Neuronal stem cell (in vitro differentiated cells): ENCODE results near the gene KRTAP4-9.
"Not testable (repeated sequence)": the region's sequence is repeated elsewhere in the genome, so short reads cannot be mapped to it uniquely, and the experiment has no call there.

Experiments used
- DNase-seq: peaks from one replicate; pipeline ENCODE4 v3.0.0-alpha.2; 2013; ENCODE audit warnings: low spot score
- H2AFZ ChIP-seq: one replicate; pipeline ENCODE4 v1.6.1; 2013; ENCODE audit warnings: mild to moderate bottlenecking, low read length, inconsistent platforms
- H2AK5ac ChIP-seq: 2 replicates; pipeline ENCODE4 v1.6.1; 2013; ENCODE audit warnings: low read depth, mild to moderate bottlenecking, inconsistent platforms, low read length, moderate library complexity, mixed read lengths
- H2BK120ac ChIP-seq: 2 replicates; pipeline ENCODE4 v1.6.1; 2013; ENCODE audit warnings: low read depth, mild to moderate bottlenecking, inconsistent platforms, low read length, moderate library complexity, mixed read lengths
- H2BK12ac ChIP-seq: one replicate; pipeline ENCODE4 v1.6.1; 2013; ENCODE audit warnings: low read length, inconsistent platforms
- H2BK15ac ChIP-seq: 2 replicates; pipeline ENCODE4 v1.6.1; 2013; ENCODE audit warnings: mild to moderate bottlenecking, low read length, inconsistent platforms, mixed read lengths
- H2BK5ac ChIP-seq: one replicate; pipeline ENCODE4 v1.6.1; 2013; ENCODE audit warnings: inconsistent platforms, mild to moderate bottlenecking, low read length, moderate library complexity
- H3K14ac ChIP-seq: one replicate; pipeline ENCODE4 v1.6.1; 2013; ENCODE audit warnings: low read length, inconsistent platforms
- H3K18ac ChIP-seq: 2 replicates; pipeline ENCODE4 v1.6.1; 2013; ENCODE audit warnings: low read length, inconsistent platforms
- H3K23ac ChIP-seq: 2 replicates; pipeline ENCODE4 v1.6.1; 2013; ENCODE audit warnings: low read depth, mild to moderate bottlenecking, mixed read lengths, low read length, inconsistent platforms; ENCODE audit not compliant: poor library complexity
- H3K27ac ChIP-seq: replicated peaks from 3 replicates; pipeline ENCODE4 v1.5.1; 2013; ENCODE audit warnings: low read length, inconsistent platforms
- H3K27me3 ChIP-seq, 3 experiments: 2 replicates each; pipeline ENCODE4 v1.6.1; 2013; ENCODE audit warnings: low read length in 3 of 3, mild to moderate bottlenecking in 2 of 3, inconsistent platforms in 1 of 3, low read depth in 1 of 3, mixed read lengths in 1 of 3, moderate library complexity in 1 of 3; ENCODE audit not compliant: control insufficient read depth in 3 of 3, insufficient read depth in 3 of 3
- H3K36me3 ChIP-seq, 2 donors: replicated peaks in 1 of 2; 2 replicates each; pipeline ENCODE4 v1.6.1; 2013; ENCODE audit warnings: low read length in 2 of 2; ENCODE audit not compliant: control insufficient read depth in 2 of 2, insufficient read depth in 2 of 2
- H3K4ac ChIP-seq: 2 replicates; pipeline ENCODE4 v1.6.1; 2013; ENCODE audit warnings: inconsistent platforms, mild to moderate bottlenecking, low read length, moderate library complexity
- H3K4me1 ChIP-seq, 2 donors: 1 replicate in 1 of 2; 2 replicates in 1 of 2; pipeline ENCODE4 v1.6.1; 2013; ENCODE audit warnings: low read length in 2 of 2, low read depth in 1 of 2; ENCODE audit not compliant: control insufficient read depth in 2 of 2, insufficient read depth in 1 of 2
- H3K4me2 ChIP-seq: one replicate; pipeline ENCODE4 v1.6.1; 2013; ENCODE audit warnings: mild to moderate bottlenecking, low read length, inconsistent platforms; ENCODE audit not compliant: insufficient read depth, poor library complexity, severe bottlenecking
- H3K4me3 ChIP-seq, 2 donors: 2 replicates each; pipeline ENCODE4 v1.5.1; 2013; ENCODE audit warnings: low read length in 2 of 2, mild to moderate bottlenecking in 2 of 2, inconsistent platforms in 1 of 2, moderate library complexity in 1 of 2
- H3K79me1 ChIP-seq: one replicate; pipeline ENCODE4 v1.6.1; 2013; ENCODE audit warnings: low read depth, mild to moderate bottlenecking, inconsistent platforms, low read length, moderate library complexity
- H3K9ac ChIP-seq: one replicate; pipeline ENCODE4 v1.6.1; 2013; ENCODE audit warnings: mild to moderate bottlenecking, low read depth, low read length, inconsistent platforms; ENCODE audit not compliant: poor library complexity
- H3K9me3 ChIP-seq, 2 donors: replicated peaks in 1 of 2; 2 replicates each; pipeline versions ENCODE3 to v1.6.1; 2013; ENCODE audit warnings: low read length in 2 of 2, mild to moderate bottlenecking in 2 of 2, inconsistent platforms in 1 of 2, low read depth in 1 of 2, mixed read lengths in 1 of 2, moderate library complexity in 1 of 2; ENCODE audit not compliant: control insufficient read depth in 2 of 2, insufficient read depth in 1 of 2
- H4K8ac ChIP-seq: one replicate; pipeline ENCODE4 v1.6.1; 2013; ENCODE audit warnings: low read depth, mild to moderate bottlenecking, inconsistent platforms, low read length, moderate library complexity
- H4K91ac ChIP-seq: one replicate; pipeline ENCODE4 v1.6.1; 2013; ENCODE audit warnings: low read length, low read depth, mild to moderate bottlenecking, inconsistent platforms; ENCODE audit not compliant: poor library complexity
- WGBS, 2 donors: extraction: QIAGEN DNeasy Blood & Tissue Kit; methylation state at CpG; one replicate each; pipeline ENCODE4 v1.1.7; 2013; ENCODE audit warnings: missing lambda C conversion rate in 2 of 2, mixed read lengths in 1 of 2; ENCODE audit not compliant: insufficient read length in 2 of 2, insufficient replicate concordance in 1 of 2; ENCODE audit errors: extremely low coverage in 2 of 2; 5-methylcytosine and 5-hydroxymethylcytosine counted together

KRTAP4-9 gene

DNA sequence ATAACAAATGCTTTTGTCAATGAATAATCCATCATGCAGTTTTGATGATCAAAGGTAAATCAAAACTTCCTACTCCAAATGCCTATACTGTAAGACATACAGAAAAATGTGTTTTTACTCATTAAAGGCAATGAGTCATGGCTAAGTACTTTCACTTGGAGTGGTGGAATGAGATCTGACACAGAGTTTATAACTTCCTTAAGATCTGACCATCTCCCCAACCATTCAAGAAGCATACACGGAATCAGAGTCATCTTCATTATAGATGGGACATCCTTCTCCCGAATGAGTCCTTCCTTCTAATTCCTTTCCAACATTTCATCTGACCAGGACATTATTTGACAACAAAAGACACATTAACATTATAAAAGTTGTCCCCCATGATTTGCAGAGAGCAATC, 21.8 kb upstream of the KRTAP4-9 start:
- H3K23ac ChIP-seq, H2AFZ ChIP-seq, H3K27me3 ChIP-seq, H4K91ac ChIP-seq, H3K4ac ChIP-seq, H3K18ac ChIP-seq, H3K4me3 ChIP-seq, H3K36me3 ChIP-seq, H3K9me3 ChIP-seq, H2BK12ac ChIP-seq, H2BK120ac ChIP-seq, H2AK5ac ChIP-seq, H4K8ac ChIP-seq, DNase-seq, H2BK15ac ChIP-seq, H2BK5ac ChIP-seq, H3K14ac ChIP-seq, H3K79me1 ChIP-seq, H3K4me2 ChIP-seq, H3K4me1 ChIP-seq, H3K9ac ChIP-seq, H3K27ac ChIP-seq: not testable (repeated sequence)
- no CpG with 5 or more reads among the region's 2 CpGs for WGBS, 2 donors

DNA sequence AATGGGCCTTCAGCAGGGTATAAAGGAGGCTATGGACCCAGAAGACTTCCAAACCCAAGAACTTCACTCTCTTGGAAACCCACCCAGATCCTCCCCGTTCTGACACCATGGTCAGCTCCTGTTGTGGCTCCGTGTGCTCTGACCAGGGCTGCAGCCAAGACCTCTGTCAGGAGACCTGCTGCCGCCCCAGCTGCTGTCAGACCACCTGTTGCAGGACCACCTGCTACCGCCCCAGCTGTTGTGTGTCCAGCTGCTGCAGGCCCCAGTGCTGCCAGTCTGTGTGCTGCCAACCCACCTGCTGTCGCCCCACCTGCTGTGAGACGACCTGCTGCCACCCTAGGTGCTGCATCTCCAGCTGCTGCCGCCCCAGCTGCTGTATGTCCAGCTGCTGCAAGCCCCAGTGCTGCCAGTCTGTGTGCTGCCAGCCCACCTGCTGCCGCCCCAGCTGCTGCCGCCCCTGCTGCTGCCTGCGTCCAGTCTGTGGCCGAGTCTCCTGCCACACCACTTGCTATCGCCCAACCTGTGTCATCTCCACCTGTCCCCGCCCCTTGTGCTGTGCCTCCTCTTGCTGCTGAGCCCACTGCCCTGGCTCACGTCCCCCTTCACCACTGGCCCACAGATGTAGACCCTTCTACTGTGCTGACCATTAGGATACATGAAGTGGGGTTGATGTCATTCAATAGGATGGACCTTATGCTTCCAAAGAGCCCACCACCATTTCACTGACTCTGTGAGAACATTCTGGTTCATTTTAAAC, 20.9 kb upstream of the KRTAP4-9 start, which contains the start of gene KRTAP4-7:
Gene KRTAP4-7 (plus strand): TSS at position 51 of the 757 bp plus-strand sequence. CDS start 57 bp downstream, at position 108.
- not testable (repeated sequence) for H3K36me3 ChIP-seq, H2AK5ac ChIP-seq, H3K4me2 ChIP-seq, H4K8ac ChIP-seq, H3K79me1 ChIP-seq, H3K4me1 ChIP-seq, H3K18ac ChIP-seq, H3K14ac ChIP-seq, H3K27me3 ChIP-seq, DNase-seq, H3K9me3 ChIP-seq, H3K27ac ChIP-seq, H3K23ac ChIP-seq, H2BK5ac ChIP-seq, H2BK15ac ChIP-seq, H2AFZ ChIP-seq, H2BK12ac ChIP-seq, H3K4me3 ChIP-seq, H3K9ac ChIP-seq, H4K91ac ChIP-seq, H2BK120ac ChIP-seq, H3K4ac ChIP-seq
- no CpG with 5 or more reads among the region's 14 CpGs for WGBS, 2 donors

DNA sequence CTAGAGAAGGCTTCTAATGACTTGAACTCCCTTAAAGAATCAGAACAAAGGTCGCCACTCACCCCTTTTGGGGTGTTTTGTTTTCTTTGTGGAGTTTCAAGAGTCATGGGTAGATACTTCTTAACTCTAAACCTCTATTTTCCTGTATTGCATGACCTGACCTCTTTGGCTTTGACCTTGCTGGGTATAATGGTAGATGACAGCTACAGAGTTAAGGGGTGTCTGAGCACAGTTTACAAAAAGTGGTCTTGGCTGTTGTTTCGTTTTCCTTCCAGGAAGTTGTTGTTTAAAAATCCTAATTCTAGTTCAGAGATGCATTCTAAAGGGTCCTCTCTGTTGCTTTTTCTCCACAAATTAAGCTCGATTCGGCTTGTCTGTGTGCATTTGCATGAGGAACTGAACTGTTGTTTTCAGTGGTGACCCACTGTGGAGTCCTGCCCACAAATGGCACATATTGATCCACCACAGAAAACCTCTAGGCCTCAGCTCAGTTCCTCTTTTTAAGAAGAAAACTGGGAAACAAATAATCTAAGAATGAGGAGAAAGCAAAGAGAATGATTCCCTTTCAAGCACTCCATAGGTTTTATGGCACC, 16.3 kb upstream of the KRTAP4-9 start:
- H3K4ac ChIP-seq, H3K14ac ChIP-seq, H3K23ac ChIP-seq, H3K9ac ChIP-seq, H2BK12ac ChIP-seq, H2AK5ac ChIP-seq, H4K91ac ChIP-seq, H2BK15ac ChIP-seq, H4K8ac ChIP-seq, H2BK120ac ChIP-seq, H3K4me1 ChIP-seq, DNase-seq, H3K4me2 ChIP-seq, H3K36me3 ChIP-seq, H3K79me1 ChIP-seq, H3K27ac ChIP-seq, H3K27me3 ChIP-seq, H3K9me3 ChIP-seq, H2AFZ ChIP-seq, H2BK5ac ChIP-seq, H3K18ac ChIP-seq, H3K4me3 ChIP-seq: not testable (repeated sequence)
- no CpG with 5 or more reads among the region's 4 CpGs for WGBS, 2 donors

DNA sequence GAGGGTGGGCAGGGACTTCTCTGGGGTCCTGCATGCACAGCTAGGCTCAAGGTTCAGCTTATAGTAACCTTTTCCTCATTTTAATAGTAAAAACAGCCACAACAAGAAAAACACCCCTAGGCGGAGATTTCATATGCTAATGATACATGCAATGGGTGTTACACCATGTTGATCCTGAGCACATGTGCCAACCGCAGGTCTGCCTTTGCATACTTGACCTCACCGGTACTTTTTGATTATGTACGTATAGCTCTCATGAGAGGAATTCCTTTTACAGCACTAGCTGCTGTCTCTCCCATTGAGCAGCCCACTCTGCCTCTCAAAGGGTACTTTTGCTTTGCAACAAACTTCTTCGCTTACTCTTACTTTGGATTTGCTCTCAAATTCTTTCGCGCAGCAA, 9.1 kb upstream of the KRTAP4-9 start:
- Histone ChIP-seq H3K9me3 (peaks cover 0 to 3% of the 10 kb centered on the region in 2 donors), H3K23ac (no peak overlapping the region), H3K27ac (no peak overlapping the region), H2AFZ (no peak overlapping the region), H3K9ac (no peak overlapping the region), H3K36me3 (no peaks in the 10 kb centered on the region), H3K4me2 (no peak overlapping the region), H2AK5ac (no peak overlapping the region), H3K4me1 (no peaks in the 10 kb centered on the region), H3K27me3 (no peaks in the 10 kb centered on the region), H4K8ac (no peak overlapping the region), H2BK5ac (no peak overlapping the region), H3K4ac (no peak overlapping the region), H2BK120ac (no peak overlapping the region), H4K91ac (no peak overlapping the region), H3K18ac (no peak overlapping the region), H3K79me1 (no peaks in the 10 kb centered on the region), H2BK12ac (no peak overlapping the region), H2BK15ac (no peak overlapping the region), H3K4me3 (no peak overlapping the region), H3K14ac (no peak overlapping the region)
- WGBS, 2 donors: no CpG with 5 or more reads among the region's 7 CpGs
- no peak for DNase-seq
